Measurements from ENCODE around the gene HSPA12B. TPM values are rescaled to one million over a fixed set of nuclear protein-coding genes. Genes with fewer than 3 reads are reported as not detected.

Gene HSPA12B
- total and polyA plus RNA-seq, 2 donors from 2014 or later, result 8.7 to 18.9 TPM

GRCh38 chr20:3801846-3802245 lies 69.4 kb downstream of the HSPA12B start:
- H3K36me3 ChIP-seq (ENCODE audit: control insufficient read depth in 2 of 3, insufficient read depth in 3 of 3, low read length in 3 of 3), result peaks cover 0 to 8% (median 0%) of the 10 kb centered on the region in 3 donors
- H3K9ac ChIP-seq (ENCODE audit: low read length in 3 of 3), result no peak overlapping the region
- no peaks in the 10 kb centered on the region for H3K27me3 ChIP-seq (ENCODE audit: control insufficient read depth, insufficient read depth, low read length)
- no peak for TF ChIP-seq CTCF (IDR thresholded peaks at IDR 0.05; ENCODE audit: borderline replicate concordance, extremely low read depth, insufficient read depth)
- no peak overlapping the region for H3K4me3 ChIP-seq (ENCODE audit: low read length in 3 of 3)
- FAIRE-seq (no peak), DNase-seq (peak in 1 of 5 donors; percentile 77)
- H3K4me1 ChIP-seq (ENCODE audit: control insufficient read depth in 2 of 3, insufficient read depth in 2 of 3, low read depth in 1 of 3, low read length in 3 of 3), result peaks cover 1 to 18% (median 3%) of the 10 kb centered on the region in 3 donors
- no peaks in the 10 kb centered on the region for H3K9me3 ChIP-seq (ENCODE audit: control insufficient read depth in 2 of 3, insufficient read depth in 1 of 3, low read length in 3 of 3)
- intact Hi-C loops (cut with DNase I), result no loop called here
- H3K27ac ChIP-seq (ENCODE audit: low read depth in 2 of 2, low read length in 2 of 2), result no peak overlapping the region

Other genes starting within 250 kb of the HSPA12B start
- gene GFRA4, start 69.3 kb upstream of the HSPA12B start, total RNA-seq, result not detected
- 0.56 TPM for gene GFRA4, start 69.3 kb upstream of the HSPA12B start, polyA plus RNA-seq (ENCODE audit: insufficient read depth, low read depth, low replicate concordance)
- gene ADAM33, start 50.7 kb upstream of the HSPA12B start, total RNA-seq, result 4.3 TPM
- gene ADAM33, start 50.7 kb upstream of the HSPA12B start, polyA plus RNA-seq (ENCODE audit: insufficient read depth, low read depth, low replicate concordance), result 4.1 TPM
- 20.2 TPM for gene SIGLEC1, start 20.1 kb upstream of the HSPA12B start, total RNA-seq
- 2.4 TPM for gene SIGLEC1, start 20.1 kb upstream of the HSPA12B start, polyA plus RNA-seq (ENCODE audit: insufficient read depth, low read depth, low replicate concordance)
- gene ADISSP, start 35.1 kb downstream of the HSPA12B start, total RNA-seq, result 26.3 TPM
- 31.8 TPM for gene ADISSP, start 35.1 kb downstream of the HSPA12B start, polyA plus RNA-seq (ENCODE audit: insufficient read depth, low read depth, low replicate concordance)
- gene SPEF1, start 48.8 kb downstream of the HSPA12B start, total RNA-seq, result 3.4 TPM
- gene SPEF1, start 48.8 kb downstream of the HSPA12B start, polyA plus RNA-seq (ENCODE audit: insufficient read depth, low read depth, low replicate concordance), result 3.8 TPM
- 99.8 TPM for gene CENPB, start 54.1 kb downstream of the HSPA12B start, total RNA-seq
- 56.2 TPM for gene CENPB, start 54.1 kb downstream of the HSPA12B start, polyA plus RNA-seq (ENCODE audit: insufficient read depth, low read depth, low replicate concordance)
- gene CDC25B, start 63.6 kb downstream of the HSPA12B start, total RNA-seq, result 40.3 TPM
- 24.1 TPM for gene CDC25B, start 63.6 kb downstream of the HSPA12B start, polyA plus RNA-seq (ENCODE audit: insufficient read depth, low read depth, low replicate concordance)
- gene AP5S1, start 87.9 kb downstream of the HSPA12B start, total RNA-seq, result 19.5 TPM
- gene AP5S1, start 87.9 kb downstream of the HSPA12B start, polyA plus RNA-seq (ENCODE audit: insufficient read depth, low read depth, low replicate concordance), result 16.0 TPM
- 46.8 TPM for gene MAVS, start 114.1 kb downstream of the HSPA12B start, total RNA-seq
- gene MAVS, start 114.1 kb downstream of the HSPA12B start, polyA plus RNA-seq (ENCODE audit: insufficient read depth, low read depth, low replicate concordance), result 10.0 TPM
- 44.9 TPM for gene PANK2, start 156.7 kb downstream of the HSPA12B start, total RNA-seq
- gene PANK2, start 156.7 kb downstream of the HSPA12B start, polyA plus RNA-seq (ENCODE audit: insufficient read depth, low read depth, low replicate concordance), result 26.8 TPM

Measured in kidney (tissue), 14 donors.